ENCODE data around the gene SOX15. TPM values are rescaled to one million over a fixed set of nuclear protein-coding genes. Genes with fewer than 3 reads are reported as not detected.

SOX15 gene
- total and polyA plus RNA-seq, 10 of the 15 experiments (the other 5 are each of a cell fraction or from before 2014, with no cell fraction given), result 0.06 to 0.53 (median 0.16) TPM; not detected in 2

DNA sequence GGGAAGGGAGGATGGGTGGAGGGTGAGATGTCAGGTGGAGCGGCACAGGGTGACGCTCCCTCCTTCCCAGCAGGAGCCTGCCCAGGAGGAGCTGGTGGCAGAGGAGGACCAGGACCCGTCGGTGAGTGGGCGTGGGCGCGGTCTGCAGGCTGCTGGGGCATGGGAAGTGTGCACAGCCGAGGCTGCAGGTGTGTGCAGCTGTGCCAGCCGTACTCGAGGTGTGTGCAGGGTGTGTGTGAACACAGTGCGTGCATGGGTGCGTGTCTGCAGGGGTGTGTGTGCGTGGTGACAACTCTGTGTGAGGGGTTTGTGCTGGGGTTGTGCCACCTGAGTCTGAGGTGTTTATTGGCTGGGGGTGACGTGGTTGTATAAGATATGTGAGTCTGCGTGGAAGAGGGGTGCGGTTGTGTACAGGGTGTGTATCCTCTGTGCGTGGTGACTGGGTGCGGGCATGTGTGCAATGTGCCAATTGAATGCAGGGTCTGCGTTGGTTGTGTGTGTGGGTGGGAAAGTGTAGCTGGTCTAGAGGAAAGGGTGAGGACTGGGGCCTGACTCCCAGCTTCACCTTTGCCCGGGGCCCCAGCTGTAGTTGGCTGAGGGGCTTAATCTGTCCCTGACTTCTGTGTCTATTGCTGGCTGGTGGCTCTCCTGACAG, 40.4 kb downstream of the SOX15 start (continued):
- no peak for TF ChIP-seq MEF2B (IDR thresholded peaks at IDR 0.05; ENCODE audit: partially characterized antibody, poor library complexity, severe bottlenecking)
- no peak for TF ChIP-seq CHD2 (IDR thresholded peaks at IDR 0.05; ENCODE audit: borderline replicate concordance, low read depth, low read length)

- H2AFZ ChIP-seq (ENCODE audit: control insufficient read depth, low read depth, low read length), result peak within 1 kb of the TSS; percentile 88
- SMC1A ChIA-PET (ENCODE audit: uncharacterized antibody, unreplicated experiment), result interaction anchor here (1.4 to 2.3 kb wide), 2 partner anchors 12 to 26 kb away, joined by 3 to 7 read pairs; no protein-coding TSS in a partner anchor
- H3K4me3 ChIP-seq, result peak within 1 kb of the TSS; percentile 70
- no peak within 1 kb of the TSS for H3K27ac ChIP-seq (ENCODE audit: control insufficient read depth, insufficient read depth)
- RAD21 ChIA-PET (ENCODE audit: unreplicated experiment), result interaction anchor here (0.6 to 1.2 kb wide), 4 partner anchors 12 to 513 kb away, joined by 3 to 5 read pairs (median 3); partner anchors contain the start of genes PLSCR3 and SLC16A13
- no TSS peak for BruUV-seq (replicated peaks)
- peak within 1 kb of the TSS; percentile 97 for H3K4me2 ChIP-seq (ENCODE audit: control insufficient read depth, insufficient read depth)
- ATAC-seq (peak; percentile 73), FAIRE-seq (no peak), DNase-seq (ENCODE audit: low read depth, low spot score) (no peak)
- peak within 1 kb of the TSS; percentile 71 for H3K9ac ChIP-seq (ENCODE audit: control insufficient read depth, insufficient read depth, low read length)
- intact Hi-C loops (cut with micrococcal nuclease; ENCODE audit: unreplicated experiment), result no loop called here
- TF ChIP-seq BHLHE40 (IDR thresholded peaks at IDR 0.05; ENCODE audit: borderline replicate concordance in 1 of 2, low read depth in 2 of 2, low read length in 1 of 2) (0 out of 4 replicates have a peak, but pooled peaks of 1 of the 2 experiments have one; percentile 16), POLR2AphosphoS5 (IDR thresholded peaks at IDR 0.05; ENCODE audit: low read length) (no peak), EP300 (IDR thresholded peaks at IDR 0.05; ENCODE audit: borderline replicate concordance in 1 of 2, control insufficient read depth in 1 of 2, low read depth in 2 of 2, low read length in 2 of 2) (no peak), POLR2A (IDR thresholded peaks at IDR 0.05; ENCODE audit: low read depth, low read length) (peak; percentile 74), MYB (IDR thresholded peaks at IDR 0.05; ENCODE audit: borderline replicate concordance, low read depth, low read length) (no peak), CTCF (IDR thresholded peaks at IDR 0.05 in 2 of 3, conservative IDR thresholded peaks at IDR 0.05 in 1 of 3; ENCODE audit: control insufficient read depth in 2 of 3, extremely low read depth in 1 of 3, insufficient read depth in 1 of 3, low read depth in 3 of 3, low read length in 3 of 3) (peak in 1 of 3 experiments; percentile 9; a peak in 1 of 6 replicates), RUNX3 (IDR thresholded peaks at IDR 0.05; ENCODE audit: low read length) (peak; percentile 43), LARP7 (IDR thresholded peaks at IDR 0.05) (0 out of 2 replicates have a peak, but pooled peaks have one; percentile 31), GATAD2B (conservative IDR thresholded peaks at IDR 0.05; ENCODE audit: low read depth) (peak; percentile 55), NFXL1 (IDR thresholded peaks at IDR 0.05; ENCODE audit: borderline replicate concordance) (no peak), EZH2 (IDR thresholded peaks at IDR 0.05; ENCODE audit: borderline replicate concordance, control insufficient read depth, low read depth, low read length) (no peak), ZSCAN29 (IDR thresholded peaks at IDR 0.05) (no peak), IKZF1 (conservative IDR thresholded peaks at IDR 0.05) (peak; percentile 44), MXI1 (IDR thresholded peaks at IDR 0.05; ENCODE audit: low read depth, low read length) (no peak)
- no peaks in the 10 kb centered on the region for H3K79me2 ChIP-seq (ENCODE audit: control insufficient read depth, insufficient read depth, low read length)
- in situ Hi-C loops (cut with MboI), result no loop called here
- WGBS (ENCODE audit: insufficient coverage, insufficient replicate concordance, low lambda C conversion rate, missing lambda C conversion rate), result under 1% methylated on average over 36 of the region's 65 CpGs
- H4K20me1 ChIP-seq (ENCODE audit: control insufficient read depth, insufficient read depth), result no peaks in the 10 kb centered on the region
- H3K27me3 ChIP-seq (replicated peaks in 1 of 2; ENCODE audit: control insufficient read depth in 2 of 2, insufficient read depth in 2 of 2, low read length in 1 of 2), result no peaks in the 10 kb centered on the region; a peak in 1 of 4 replicates
- no peaks in the 10 kb centered on the region for H3K9me3 ChIP-seq (replicated peaks; ENCODE audit: control insufficient read depth, insufficient read depth, low read length)
- H3K36me3 ChIP-seq (ENCODE audit: control insufficient read depth in 2 of 2, insufficient read depth in 2 of 2, low read length in 1 of 2), result no peaks in the 10 kb centered on the region
- POLR2A ChIA-PET, result interaction anchor here (0.6 to 2.3 kb wide), 4 partner anchors 10 to 23 kb away, joined by 3 to 8 read pairs (median 4); partner anchors contain the start of gene TNFSF13
- CTCF ChIA-PET, result interaction anchor here (0.7 to 3.5 kb wide), 5 partner anchors 12 to 35 kb away, joined by 4 to 26 read pairs (median 14); partner anchors contain the start of gene MPDU1
- peaks cover 28% of the 10 kb centered on the region for H3K4me1 ChIP-seq (ENCODE audit: control insufficient read depth, insufficient read depth, low read length)
These were observed 41.1 kb downstream of the SOX15 start, which contains the start of gene TNFSF12 for GRCh38 chr17:7548585-7549400. Gene TNFSF12 (plus strand): TSS chr17:7549058. CDS start chr17:7549154, 96 bp downstream.
